ENCODE data around the gene PIEZO2.

PIEZO2 gene

GRCh38 chr18:11112286-11112685 is 37.1 kb downstream of the PIEZO2 start:
- no peak for DNase-seq (ENCODE audit: low read depth in 3 of 3)

DNA sequence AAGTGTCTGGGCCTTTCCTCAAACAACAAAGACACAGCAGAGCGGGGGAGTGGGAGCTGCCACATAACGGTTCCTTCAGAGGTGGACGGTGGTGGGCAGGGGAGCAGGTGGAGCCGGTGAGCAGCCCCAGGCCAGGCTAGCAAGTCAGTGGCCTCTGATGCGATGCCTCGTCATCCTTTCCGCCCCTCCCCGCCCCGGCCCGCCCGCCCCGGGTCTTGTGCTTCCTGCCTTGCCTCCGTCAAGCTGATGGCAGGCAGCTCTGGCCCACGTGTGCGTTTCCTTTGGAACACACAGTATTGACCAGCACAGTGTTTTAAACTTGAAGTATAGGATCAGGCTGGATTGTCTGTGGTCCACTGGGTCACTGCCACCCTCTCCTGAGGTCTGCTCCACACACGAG is 38.9 kb downstream of the PIEZO2 start:
- no peak for DNase-seq (ENCODE audit: low read depth in 3 of 3)

DNA sequence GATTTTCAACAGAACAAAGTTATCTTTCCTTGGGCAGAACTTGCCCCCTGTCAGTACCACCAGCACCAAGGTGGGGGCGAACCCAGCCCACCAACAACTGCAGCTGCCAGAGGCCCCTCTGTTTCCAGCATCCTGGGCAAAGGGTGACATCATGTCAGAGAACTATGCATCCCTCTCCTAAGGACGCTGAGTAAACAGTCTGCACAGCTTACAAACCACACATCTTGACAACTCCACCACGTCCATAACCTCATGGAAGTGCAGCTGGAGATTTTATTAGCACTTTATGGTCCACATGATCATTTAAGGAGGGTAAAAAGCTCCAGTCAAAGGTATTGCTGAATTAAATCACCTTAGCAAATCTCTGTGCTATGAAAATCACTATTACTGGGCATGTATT is 40.4 kb downstream of the PIEZO2 start:
- DNase-seq (ENCODE audit: low read depth in 3 of 3): no peak

DNA sequence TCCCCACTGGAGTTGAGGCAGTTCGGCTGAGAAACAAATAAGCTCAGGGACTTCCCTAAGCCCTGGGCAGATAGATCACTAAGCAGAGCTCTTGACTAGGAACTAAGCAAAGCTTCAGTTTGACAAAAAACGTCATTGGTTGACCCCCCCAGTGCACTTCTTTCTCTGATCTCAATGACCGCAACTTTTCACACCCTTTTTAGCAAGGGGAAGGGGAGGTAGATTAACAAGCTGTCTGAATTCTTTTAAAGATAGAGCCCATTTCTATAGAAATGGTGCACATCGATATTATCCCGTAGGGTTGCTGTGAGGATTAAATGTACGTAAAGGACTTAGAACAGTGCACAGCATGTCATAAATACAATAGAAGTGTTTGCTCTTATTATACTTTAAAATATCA is 42.5 kb downstream of the PIEZO2 start:
- DNase-seq (ENCODE audit: low read depth in 3 of 3): no peak

DNA sequence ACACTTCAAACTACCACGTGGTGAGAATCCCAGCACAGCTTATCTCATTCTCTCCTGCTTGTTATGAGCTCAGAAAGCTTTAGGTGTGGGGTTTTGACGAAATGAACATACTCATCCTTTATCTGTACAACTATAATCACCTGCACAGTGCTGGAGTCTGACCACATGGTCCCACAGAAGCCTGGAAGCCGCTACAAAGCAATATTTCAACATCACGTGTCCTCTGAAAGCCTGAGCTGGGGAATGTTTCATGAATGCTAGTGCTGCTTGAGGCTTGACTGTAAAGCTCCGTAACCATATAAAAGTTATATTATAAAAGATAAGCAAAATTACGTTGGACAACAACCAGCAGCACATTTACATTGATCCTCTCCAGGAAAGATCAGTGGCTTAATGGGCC is 43.9 kb downstream of the PIEZO2 start:
- no peak for DNase-seq (ENCODE audit: low read depth in 3 of 3)

GRCh38 chr18:11104307-11104706 is 45.1 kb downstream of the PIEZO2 start:
- no peak for DNase-seq (ENCODE audit: low read depth in 3 of 3)

DNA sequence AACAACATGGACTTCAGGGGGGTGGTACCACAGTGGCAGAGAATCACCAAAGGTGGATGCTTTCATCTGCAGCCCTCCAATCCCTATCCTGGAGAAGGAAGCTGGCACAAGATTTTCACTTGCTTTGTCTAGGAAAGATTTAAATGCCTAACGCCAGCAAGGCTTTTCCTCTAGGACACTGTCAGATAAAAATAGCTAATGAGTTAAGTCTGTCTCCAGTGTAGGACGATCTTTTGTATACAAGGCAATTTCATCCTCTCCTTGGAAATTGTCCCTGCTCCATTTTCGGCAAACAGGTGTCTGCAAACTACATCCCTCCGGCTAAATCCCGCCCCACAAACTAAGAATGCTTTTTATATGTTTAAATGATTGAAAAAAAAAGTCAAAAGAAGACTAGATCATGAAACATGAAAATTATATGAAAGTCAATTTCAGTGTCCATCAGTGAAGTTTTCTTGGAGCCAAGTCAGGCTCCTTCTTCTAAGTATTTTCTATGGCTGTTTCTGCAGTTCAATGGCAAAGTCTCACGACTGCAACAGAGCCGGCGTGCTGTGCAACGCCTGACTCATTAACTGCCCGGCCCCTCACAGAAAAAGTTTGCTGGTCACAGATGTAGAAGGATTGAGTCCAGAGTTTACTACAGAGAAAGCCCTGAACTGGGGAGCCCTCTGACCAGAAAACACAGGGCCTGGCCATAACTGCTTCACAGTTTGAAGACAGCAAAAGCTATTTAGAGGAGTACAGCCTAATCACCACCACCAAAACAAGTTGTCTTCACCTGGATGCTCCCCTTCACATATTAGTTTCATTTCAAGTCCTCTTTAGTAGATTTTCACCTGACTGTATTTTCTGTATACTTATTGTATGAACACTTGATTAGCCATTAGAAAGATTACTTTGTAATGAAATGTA is 52.3 kb downstream of the PIEZO2 start:
- DNase-seq (ENCODE audit: low read depth in 3 of 3): no peak

DNA sequence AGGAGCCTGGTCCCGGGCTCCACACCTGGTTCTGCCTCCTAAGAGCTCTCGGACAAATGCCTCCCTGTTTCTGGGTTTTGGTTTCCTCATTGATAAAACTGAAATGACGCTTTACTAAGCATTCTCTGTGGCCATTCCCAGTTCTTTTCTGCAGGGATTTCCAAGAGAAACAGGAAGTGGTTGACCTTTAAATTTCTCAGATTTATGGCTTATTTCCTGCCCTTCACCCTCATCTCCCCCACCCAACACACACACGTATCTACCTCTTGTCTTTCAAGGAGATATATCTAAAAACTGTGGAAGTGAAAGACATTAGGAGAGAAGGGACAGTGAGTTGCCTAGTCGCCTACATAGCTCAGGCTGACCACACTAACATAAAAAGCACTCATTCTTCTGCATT is 53.0 kb downstream of the PIEZO2 start:
- DNase-seq (ENCODE audit: low read depth in 3 of 3): no peak

- no peak for DNase-seq (ENCODE audit: low read depth in 3 of 3)
Observed at GRCh38 chr18:11095674-11096293, 53.6 kb downstream of the PIEZO2 start.

DNA sequence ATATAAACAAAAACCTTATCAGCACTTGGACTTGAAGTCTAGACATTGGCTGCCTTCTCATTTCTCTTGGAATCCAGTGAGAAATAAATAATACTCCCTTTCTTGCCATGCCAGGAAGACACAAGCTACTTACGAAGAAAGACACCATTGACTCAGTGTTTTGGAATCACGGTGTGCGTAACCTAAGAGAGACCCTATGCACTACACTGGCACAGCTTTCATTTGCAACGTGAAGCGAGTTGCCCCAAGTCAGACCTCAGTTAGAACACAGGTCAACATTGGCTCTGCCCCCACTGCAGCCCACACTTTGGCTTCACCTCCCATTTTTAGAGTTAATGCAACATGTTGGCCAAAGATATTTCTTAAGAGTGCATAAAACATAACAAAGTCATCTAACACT is 54.2 kb downstream of the PIEZO2 start:
- no peak for DNase-seq (ENCODE audit: low read depth in 3 of 3)

GRCh38 chr18:11091746-11092145 is 57.6 kb downstream of the PIEZO2 start:
- DNase-seq (ENCODE audit: low read depth in 3 of 3): no peak

DNA sequence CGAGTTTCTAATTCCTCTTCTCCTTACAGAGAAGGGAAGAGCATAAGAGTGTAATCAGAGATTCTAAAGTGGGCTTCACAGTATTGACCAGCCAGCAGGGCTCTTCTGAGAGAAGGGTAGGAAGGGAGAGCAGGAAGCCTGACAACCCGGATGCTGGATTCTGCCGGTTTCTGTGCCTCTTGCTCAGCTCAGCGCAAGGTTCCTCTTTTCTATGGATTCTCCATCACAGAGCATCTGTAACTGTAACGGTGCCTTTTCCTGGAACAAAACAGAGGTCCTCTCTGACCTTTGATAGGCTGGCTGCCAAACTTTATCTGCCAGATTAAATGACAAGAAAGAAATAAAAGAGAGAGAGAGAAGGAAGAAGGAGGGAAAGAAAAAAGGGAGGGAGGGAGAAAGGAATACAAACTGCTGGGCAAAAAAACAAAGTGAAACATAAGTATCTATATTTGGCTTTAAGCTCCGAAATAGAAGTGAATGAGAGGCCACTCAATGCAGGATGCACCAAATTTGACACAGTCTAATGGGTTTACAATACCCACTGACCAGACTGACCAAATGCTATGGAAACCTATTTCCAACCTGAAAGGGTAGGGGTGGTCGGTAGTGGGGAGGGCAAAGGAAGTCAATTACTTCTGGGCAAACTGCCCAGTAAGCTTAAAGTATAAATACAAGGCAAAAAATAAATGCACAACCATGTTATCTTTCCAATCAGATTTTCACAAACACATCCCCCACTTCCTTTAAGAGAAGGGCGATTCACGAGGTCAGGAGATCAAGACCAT is 59.2 kb downstream of the PIEZO2 start:
- no peak for DNase-seq (ENCODE audit: low read depth in 3 of 3)

GRCh38 chr18:11081009-11081532 is 68.3 kb downstream of the PIEZO2 start:
- no peak for DNase-seq (ENCODE audit: low read depth in 3 of 3)

DNA sequence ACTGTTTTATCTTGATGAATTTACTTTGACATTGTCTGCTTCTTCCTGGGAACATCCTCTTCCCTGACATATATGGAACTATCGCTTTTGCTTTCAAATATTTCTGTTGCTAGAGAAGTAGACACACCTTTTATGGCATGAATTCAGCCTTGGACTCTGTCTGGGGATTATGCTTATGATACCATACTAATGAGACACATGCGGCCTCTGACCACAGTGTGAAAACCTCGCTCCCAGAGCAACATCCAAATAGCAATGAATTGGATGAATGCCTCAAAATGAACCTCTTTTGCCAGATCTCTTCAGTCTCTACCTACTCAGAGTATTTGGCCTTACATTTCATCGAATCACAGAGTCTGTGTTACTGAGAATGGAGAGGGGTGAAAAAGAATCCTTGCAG is 70.9 kb downstream of the PIEZO2 start:
- no peak for DNase-seq (ENCODE audit: low read depth in 3 of 3)

GRCh38 chr18:11077548-11078187 is 71.7 kb downstream of the PIEZO2 start:
- no peak for DNase-seq (ENCODE audit: low read depth in 3 of 3)

GRCh38 chr18:11074889-11075288 is 74.5 kb downstream of the PIEZO2 start:
- no peak for DNase-seq (ENCODE audit: low read depth in 3 of 3)

- DNase-seq (ENCODE audit: low read depth in 3 of 3): no peak
Observed at GRCh38 chr18:11073971-11074370, 75.4 kb downstream of the PIEZO2 start.

GRCh38 chr18:11072632-11073031 is 76.7 kb downstream of the PIEZO2 start:
- no peak for DNase-seq (ENCODE audit: low read depth in 3 of 3)

GRCh38 chr18:11071300-11071699 is 78.1 kb downstream of the PIEZO2 start:
- DNase-seq (ENCODE audit: low read depth in 3 of 3): no peak

DNA sequence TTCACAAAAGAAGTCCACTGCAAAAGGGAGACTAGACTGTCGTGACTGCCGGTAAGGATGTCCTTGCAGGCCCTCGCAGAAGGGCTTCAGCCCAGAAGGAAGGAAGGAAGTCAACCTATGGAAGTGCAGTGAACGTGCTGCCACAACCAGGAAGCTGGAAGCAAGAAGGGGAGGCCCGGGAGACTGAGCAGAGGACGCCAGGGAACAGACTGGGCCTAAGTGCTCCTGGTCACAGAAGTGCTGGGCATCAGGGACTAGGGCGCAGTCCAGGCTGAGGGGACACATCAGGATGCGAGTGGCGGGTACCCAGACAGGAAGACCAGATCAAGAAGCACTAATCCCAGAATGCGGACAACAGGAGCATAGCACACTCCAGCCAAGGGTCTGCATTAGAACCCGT is 78.8 kb downstream of the PIEZO2 start:
- DNase-seq (ENCODE audit: low read depth in 3 of 3): no peak

DNA sequence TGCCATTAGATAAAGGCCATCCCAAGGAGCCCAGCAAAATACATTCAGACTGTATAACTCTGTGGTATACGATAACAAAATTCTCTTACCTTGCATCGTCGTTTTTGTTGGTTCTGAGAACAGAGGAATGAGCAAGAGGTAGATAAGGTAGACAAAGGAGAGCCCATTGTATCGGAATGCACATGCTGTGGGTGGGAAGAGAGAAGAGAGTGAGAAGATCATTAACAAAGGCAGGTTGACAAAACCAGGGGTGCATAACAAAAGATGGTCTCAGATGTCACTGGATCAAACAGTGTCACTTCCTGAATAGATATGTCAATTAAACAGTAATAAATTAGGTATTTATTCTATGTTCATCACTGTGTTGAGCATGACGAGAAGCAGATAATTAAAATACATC is 83.3 kb downstream of the PIEZO2 start:
- DNase-seq (ENCODE audit: low read depth in 3 of 3): no peak
